GM12878 (cell line): ENCODE results near the gene HSPA1B. TPM values are rescaled to one million over a fixed set of nuclear protein-coding genes. Genes with fewer than 3 reads are reported as not detected.

Experiments
- ATF3 ChIP-seq: IDR thresholded peaks from 2 replicates; pipeline ENCODE4 v1.6.1; 2011; ENCODE audit warnings: low read depth, mild to moderate bottlenecking, low read length, moderate library complexity, borderline replicate concordance; ENCODE audit errors: extremely low read depth
- BRCA1 ChIP-seq: IDR thresholded peaks from 2 replicates; pipeline ENCODE4 v1.6.1; 2011; ENCODE audit warnings: low read depth, low read length, improper control_type of control experiment
- CREB1 ChIP-seq: IDR thresholded peaks from 2 replicates; pipeline ENCODE4 v1.6.1; 2012; ENCODE audit warnings: low read depth, mild to moderate bottlenecking, inconsistent platforms
- EED ChIP-seq: sonication (generic); IDR thresholded peaks from 2 replicates; pipeline ENCODE4 v1.6.1; 2016; ENCODE audit warnings: antibody characterized with exemption, low read depth
- ESRRA ChIP-seq: IDR thresholded peaks from 2 replicates; pipeline ENCODE4 v1.6.1; 2012; ENCODE audit warnings: mild to moderate bottlenecking, low read length, improper control_type of control experiment
- FOXK2 ChIP-seq: fragments of 450-650 bp; IDR thresholded peaks from 2 replicates; pipeline ENCODE4 v1.6.1; 2017; ENCODE audit warnings: mild to moderate bottlenecking, moderate library complexity
- HDAC6 ChIP-seq: fragments of 200-600 bp; sonication (generic); IDR thresholded peaks from one replicate; pipeline ENCODE4 v1.8.0; 2017; ENCODE audit warnings: antibody characterized with exemption; ENCODE audit not compliant: unreplicated experiment
- HSF1 ChIP-seq: fragments of 150-350 bp; IDR thresholded peaks from 2 replicates; pipeline ENCODE4 v1.6.1; 2014; ENCODE audit warnings: mild to moderate bottlenecking, low read depth, low read length
- IKZF1 ChIP-seq: fragments of 450-650 bp; conservative IDR thresholded peaks from 2 replicates; pipeline ENCODE4 v1.6.1; 2017; ENCODE audit warnings: antibody characterized with exemption, mild to moderate bottlenecking
- MEF2A ChIP-seq: IDR thresholded peaks from 2 replicates; pipeline ENCODE4 v1.6.1; 2011; ENCODE audit warnings: low read depth, mild to moderate bottlenecking, low read length, moderate library complexity; ENCODE audit not compliant: insufficient read depth
- MLLT1 ChIP-seq: fragments of 450-650 bp; IDR thresholded peaks from 2 replicates; pipeline ENCODE4 v1.6.1; 2016; ENCODE audit warnings: mild to moderate bottlenecking
- MTA3 ChIP-seq: IDR thresholded peaks from 2 replicates; pipeline ENCODE4 v1.6.1; 2012; ENCODE audit warnings: low read length, inconsistent platforms, borderline replicate concordance
- MYB ChIP-seq: fragments of 150-350 bp; IDR thresholded peaks from 2 replicates; pipeline ENCODE4 v1.6.1; 2014; ENCODE audit warnings: mild to moderate bottlenecking, low read depth, low read length, borderline replicate concordance
- MYC ChIP-seq: IDR thresholded peaks from 2 replicates; pipeline ENCODE4 v1.6.1; 2011; ENCODE audit warnings: mild to moderate bottlenecking, low read length, moderate library complexity, inconsistent platforms; ENCODE audit not compliant: insufficient read depth, insufficient replicate concordance, insufficient read length, severe bottlenecking
- NR2C2 ChIP-seq: IDR thresholded peaks from 2 replicates; pipeline ENCODE4 v1.6.1; 2011; ENCODE audit warnings: borderline replicate concordance, low read depth; ENCODE audit not compliant: control insufficient read depth, insufficient read length
- PML ChIP-seq: IDR thresholded peaks from 2 replicates; pipeline ENCODE4 v1.6.1; 2012; ENCODE audit warnings: low read length, inconsistent platforms
- RELA ChIP-seq: fragments of 450-650 bp; IDR thresholded peaks from 2 replicates; pipeline ENCODE4 v1.8.0; 2014; ENCODE audit warnings: borderline replicate concordance; ENCODE audit not compliant: partially characterized antibody
- SMARCA5 ChIP-seq: fragments of 450-650 bp; IDR thresholded peaks from 2 replicates; pipeline ENCODE4 v1.6.1; 2017; ENCODE audit warnings: mild to moderate bottlenecking
- SREBF1 ChIP-seq: IDR thresholded peaks from 2 replicates; pipeline ENCODE4 v1.6.1; 2012; ENCODE audit warnings: mild to moderate bottlenecking, low read length
- STAT1 ChIP-seq: fragments of 450-650 bp; conservative IDR thresholded peaks from 2 replicates; pipeline ENCODE4 v1.6.1; 2014; ENCODE audit warnings: antibody characterized with exemption, mild to moderate bottlenecking
- SUPT20H ChIP-seq: IDR thresholded peaks from 2 replicates; pipeline ENCODE4 v1.6.1; 2011; ENCODE audit warnings: low read depth, mild to moderate bottlenecking, low read length, moderate library complexity, borderline replicate concordance; ENCODE audit not compliant: control insufficient read depth
- TARDBP ChIP-seq: IDR thresholded peaks from 2 replicates; pipeline ENCODE4 v1.6.1; 2016; ENCODE audit warnings: borderline replicate concordance
- ZNF274 ChIP-seq: IDR thresholded peaks from one replicate; pipeline ENCODE4 v1.8.0; 2011; ENCODE audit not compliant: insufficient read length, insufficient read depth
- ZNF687 ChIP-seq: fragments of 450-650 bp; IDR thresholded peaks from 2 replicates; pipeline ENCODE4 v1.6.1; 2017; ENCODE audit warnings: mild to moderate bottlenecking, moderate library complexity
- polyA plus RNA-seq, 11 experiments: library from polyadenylated mRNA; depleted of rRNA in 4 of 11; unstranded in 6 of 11; stranded (reverse) in 5 of 11; fragments of >200 nt; fragmentation: Nextera tagmentation in 4 of 11; fragmentation: Illumina TruSeq in 1 of 11; extraction: Ambion mirVana in 4 of 11; extraction: Trizol in 1 of 11; gene quantifications; 1 replicate in 1 of 11; 2 replicates in 10 of 11; pipeline versions ENCODE4 v1.2.1 to v1.2.3, GENCODE V29; 2011 to 2016; ENCODE audit warnings: inconsistent platforms in 2 of 11, missing spikeins in 2 of 11, low read depth in 1 of 11
- total RNA-seq, 4 experiments: library from RNA; depleted of rRNA in 3 of 4; stranded (reverse); fragments of >200 nt in 3 of 4; fragmentation: Illumina TruSeq in 1 of 4; extraction: Trizol in 1 of 4; gene quantifications; 2 replicates each; pipeline versions ENCODE4 v1.2.1 to v1.2.3, GENCODE V29; 2013 to 2021

HSPA1B gene
- total and polyA plus RNA-seq, 10 of the 15 experiments (the other 5 are each of a cell fraction or from before 2014, with no cell fraction given): 0.11 to 40.5 (median 12.8) TPM

- TF ChIP-seq ATF3: no peak
- no peak for TF ChIP-seq BRCA1
- no peak for TF ChIP-seq MTA3
- TF ChIP-seq EED: 0 out of 2 replicates have a peak, but pooled peaks have one; percentile 20
- TF ChIP-seq SUPT20H: no peak
- TF ChIP-seq TARDBP: no peak
- TF ChIP-seq SMARCA5: no peak
- TF ChIP-seq SREBF1: no peak
- no peak for TF ChIP-seq RELA
- TF ChIP-seq PML: no peak
- no peak for TF ChIP-seq MYC
- no peak for TF ChIP-seq HDAC6
- TF ChIP-seq ESRRA: no peak
- TF ChIP-seq MLLT1: no peak
- no peak for TF ChIP-seq NR2C2
- peak; percentile 72 for TF ChIP-seq MEF2A
- 0 out of 2 replicates have a peak, but pooled peaks have one; percentile 19 for TF ChIP-seq IKZF1
- 0 out of 2 replicates have a peak, but pooled peaks have one; percentile 45 for TF ChIP-seq CREB1
- TF ChIP-seq HSF1: no peak
- no peak for TF ChIP-seq STAT1
- no peak for TF ChIP-seq FOXK2
- no peak for TF ChIP-seq MYB
- TF ChIP-seq ZNF274: no peak
- TF ChIP-seq ZNF687: no peak
Observed at GRCh38 chr6:31836474-31837368, 9.2 kb downstream of the HSPA1B start (continued).
